ENCODE data around the gene ZIM2. TPM values are rescaled to one million over a fixed set of nuclear protein-coding genes. Genes with fewer than 3 reads are reported as not detected.

Gene ZIM2
- total RNA-seq, 1 experiment from 2014 or later = not detected

- ChIA-PET POLR2A (no interaction called here), RAD21 (ENCODE audit: low non-redundant PET in 1 of 2, low total read pairs in 2 of 2, uncharacterized antibody in 2 of 2, unreplicated experiment in 2 of 2) (no interaction called here), CTCF (no interaction called here)
- no peak overlapping the region for H3K27ac ChIP-seq (ENCODE audit: low read depth, low read length)
- no TSS peak for BruUV-seq (replicated peaks)
- no peak for DNase-seq (ENCODE audit: low read depth, low spot score)
- H2AFZ ChIP-seq (ENCODE audit: low read depth, low read length, poor library complexity, severe bottlenecking) = no peak overlapping the region
- no peak overlapping the region for H3K4me2 ChIP-seq (ENCODE audit: low read length)
- TF ChIP-seq SP1 (IDR thresholded peaks at IDR 0.05; ENCODE audit: low read depth) = no peak
- no peak for TF ChIP-seq ZBTB33 (IDR thresholded peaks at IDR 0.05; ENCODE audit: extremely low read depth, insufficient replicate concordance, low read length)
- TF ChIP-seq REST (IDR thresholded peaks at IDR 0.05; ENCODE audit: low read depth) = no peak
- TF ChIP-seq ZNF274 (IDR thresholded peaks at IDR 0.05; ENCODE audit: low read depth, low read length) = no peak
- TF ChIP-seq RAD21 (IDR thresholded peaks at IDR 0.05; ENCODE audit: low read depth) = no peak
- no peak for TF ChIP-seq ELF1 (IDR thresholded peaks at IDR 0.05; ENCODE audit: borderline replicate concordance, low read depth)
- TF ChIP-seq EZH2phosphoT487 (IDR thresholded peaks at IDR 0.05; ENCODE audit: borderline replicate concordance) = no peak
- no peak for TF ChIP-seq CEBPB (IDR thresholded peaks at IDR 0.05; ENCODE audit: low read depth)
- no peak for TF ChIP-seq CBX3 (IDR thresholded peaks at IDR 0.05; ENCODE audit: low read depth)
- TF ChIP-seq POLR2A (IDR thresholded peaks at IDR 0.05; ENCODE audit: borderline replicate concordance, extremely low read depth, insufficient read depth, insufficient read length) = no peak
- TF ChIP-seq FOSL1 (IDR thresholded peaks at IDR 0.05; ENCODE audit: low read depth) = no peak
- TF ChIP-seq POLR2AphosphoS5 (IDR thresholded peaks at IDR 0.05; ENCODE audit: low read depth, low read length) = no peak
- no peak for TF ChIP-seq TCF7L2 (IDR thresholded peaks at IDR 0.05; ENCODE audit: borderline replicate concordance, extremely low read depth, insufficient read depth, insufficient read length)
- no peak for TF ChIP-seq SIN3A (IDR thresholded peaks at IDR 0.05; ENCODE audit: low read depth)
- TF ChIP-seq YY1 (IDR thresholded peaks at IDR 0.05; ENCODE audit: extremely low read depth, insufficient replicate concordance, low read depth, low read length) = no peak
- no peak for TF ChIP-seq EZH2 (IDR thresholded peaks at IDR 0.05)
- no peak for TF ChIP-seq ATF3 (IDR thresholded peaks at IDR 0.05)
- no peak for TF ChIP-seq JUND (IDR thresholded peaks at IDR 0.05)
- no peak for TF ChIP-seq SRF (IDR thresholded peaks at IDR 0.05; ENCODE audit: low read depth)
- intact Hi-C loops (cut with micrococcal nuclease) = no loop called here
- H3K27me3 ChIP-seq (ENCODE audit: insufficient read depth, low read length) = no peaks in the 10 kb centered on the region
- no peaks in the 10 kb centered on the region for H3K4me1 ChIP-seq (ENCODE audit: control insufficient read depth in 1 of 2, insufficient read depth in 2 of 2, low read length in 2 of 2)
- no peaks in the 10 kb centered on the region for H3K9me2 ChIP-seq (ENCODE audit: insufficient read depth)
- H3K79me2 ChIP-seq (ENCODE audit: insufficient read depth, low read length) = no peaks in the 10 kb centered on the region
- H3K9me3 ChIP-seq (ENCODE audit: control insufficient read depth in 1 of 2, insufficient read depth in 1 of 2, low read depth in 1 of 2, low read length in 2 of 2) = peaks cover 5 to 26% of the 10 kb centered on the region in 2 experiments; a peak in 2 of 4 replicates
- no peak for ATAC-seq
- no peaks in the 10 kb centered on the region for H3K36me3 ChIP-seq (ENCODE audit: control insufficient read depth in 1 of 2, insufficient read depth in 2 of 2, low read length in 2 of 2)
- H3K4me3 ChIP-seq (replicated peaks in 1 of 2; ENCODE audit: low read depth in 1 of 2, low read length in 2 of 2) = no peak overlapping the region
- no peak overlapping the region for H3K9ac ChIP-seq (ENCODE audit: low read length)
- H4K20me1 ChIP-seq (ENCODE audit: insufficient read depth) = no peaks in the 10 kb centered on the region
Measured at GRCh38 chr19:56839652-56840450, 675 bp downstream of the ZIM2 start.
